SU-DHL-6 (cell line): ENCODE measurements around the gene PCP2.

Experiments used
- H2AFZ ChIP-seq: fragments of 200-600 bp; sonication (generic); 2 replicates; pipeline ENCODE4 v1.6.1; 2014; ENCODE audit warnings: low read depth, mild to moderate bottlenecking, moderate library complexity, mixed read lengths, antibody characterized with exemption, low read length; ENCODE audit not compliant: severe bottlenecking
- H3F3A ChIP-seq: fragments of 200-600 bp; shearing (Covaris generic); 2 replicates; pipeline ENCODE4 v1.6.0; 2016; ENCODE audit warnings: antibody characterized with exemption, mild to moderate bottlenecking; ENCODE audit not compliant: insufficient read depth
- H3K27ac ChIP-seq: fragments of 200-600 bp; sonication (generic); 2 replicates; pipeline ENCODE4 v1.5.1; 2016; ENCODE audit warnings: low read depth, mild to moderate bottlenecking, low read length, moderate library complexity, mixed read lengths
- H3K27me3 ChIP-seq: fragments of 200-600 bp; sonication (generic), shearing (Covaris generic); 2 replicates; pipeline ENCODE4 v1.6.0; 2014; ENCODE audit warnings: mild to moderate bottlenecking, low read length
- H3K36me3 ChIP-seq: fragments of 200-600 bp; sonication (generic); 2 replicates; pipeline ENCODE4 v1.6.1; 2014; ENCODE audit warnings: mild to moderate bottlenecking, low read length, mixed read lengths
- H3K4me2 ChIP-seq: fragments of 300-600, 200-600 bp; shearing (Covaris generic), sonication (generic); 2 replicates; pipeline ENCODE4 v1.6.0; 2014; ENCODE audit warnings: low read length, low read depth, mild to moderate bottlenecking; ENCODE audit not compliant: poor library complexity, severe bottlenecking
- H3K4me3 ChIP-seq: fragments of 200-600 bp; sonication (generic); 2 replicates; pipeline ENCODE4 v1.5.1; 2014; ENCODE audit warnings: antibody characterized with exemption, low read length, mild to moderate bottlenecking, mixed read lengths; ENCODE audit not compliant: insufficient read depth, poor library complexity, severe bottlenecking
- H3K79me2 ChIP-seq: fragments of 200-600 bp; sonication (generic); 2 replicates; pipeline ENCODE4 v1.6.1; 2014; ENCODE audit warnings: mild to moderate bottlenecking, low read length, moderate library complexity; ENCODE audit not compliant: insufficient read depth
- H3K9ac ChIP-seq: fragments of 200-600 bp; sonication (generic); 2 replicates; pipeline ENCODE4 v1.7.0; 2014; ENCODE audit warnings: mild to moderate bottlenecking, low read length
- H3K9me2 ChIP-seq: fragments of 200-600 bp; sonication (generic); replicated peaks from 2 replicates; pipeline ENCODE4 v1.6.1; 2014; ENCODE audit warnings: low read length; ENCODE audit not compliant: insufficient read depth
- H3K9me3 ChIP-seq: fragments of 200-600 bp; sonication (generic); 2 replicates; pipeline ENCODE4 v1.6.1; 2014; ENCODE audit warnings: low read length, mixed read lengths; ENCODE audit not compliant: insufficient read depth
- H4K20me1 ChIP-seq: fragments of 200-600 bp; sonication (generic); 2 replicates; pipeline ENCODE4 v1.6.1; 2014; ENCODE audit warnings: low read depth, mild to moderate bottlenecking, antibody characterized with exemption, low read length, moderate library complexity, mixed read lengths
- EZH2phosphoT487 ChIP-seq: fragments of 200-600 bp; sonication (generic), shearing (Covaris generic); conservative IDR thresholded peaks from 2 replicates; pipeline ENCODE4 v1.6.1; 2018; ENCODE audit warnings: mild to moderate bottlenecking, antibody characterized with exemption, low read length, moderate library complexity, mixed read lengths
- TF ChIP-seq, protein P1 (sequence below): fragments of 200-600 bp; sonication (generic); IDR thresholded peaks from one replicate; pipeline ENCODE4 v1.5.1; 2017; ENCODE audit warnings: antibody characterized with exemption, mild to moderate bottlenecking, low read length, moderate library complexity; ENCODE audit not compliant: insufficient read depth, poor library complexity, severe bottlenecking

Gene PCP2

DNA sequence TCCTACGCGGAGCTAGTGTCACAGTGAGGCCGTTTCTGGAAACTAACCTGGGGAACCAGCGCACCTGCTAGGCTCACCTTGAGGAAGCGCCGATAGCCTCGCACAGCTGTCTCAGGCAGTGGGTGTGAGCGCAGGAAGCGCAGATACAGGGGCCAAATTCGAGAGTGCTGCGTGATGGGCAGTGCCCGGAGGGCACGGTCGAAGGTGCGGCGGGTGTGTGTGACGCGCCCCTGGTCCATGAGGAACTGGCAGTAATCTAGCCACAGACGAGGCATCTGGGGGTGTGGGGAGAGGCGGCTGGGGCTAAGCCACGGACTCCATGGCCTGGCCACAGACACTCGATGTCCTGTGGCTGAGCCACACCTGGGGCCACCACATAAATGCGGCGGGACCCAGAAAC lies 6.4 kb downstream of the PCP2 start:
- no peak overlapping the region for H3K4me2 ChIP-seq
- H3K9me2 ChIP-seq = no peaks in the 10 kb centered on the region
- H3F3A ChIP-seq = no peaks in the 10 kb centered on the region
- no peak overlapping the region for H3K4me3 ChIP-seq
- no peaks in the 10 kb centered on the region for H3K9me3 ChIP-seq
- no peaks in the 10 kb centered on the region for H3K36me3 ChIP-seq
- TF ChIP-seq, protein P1, sequence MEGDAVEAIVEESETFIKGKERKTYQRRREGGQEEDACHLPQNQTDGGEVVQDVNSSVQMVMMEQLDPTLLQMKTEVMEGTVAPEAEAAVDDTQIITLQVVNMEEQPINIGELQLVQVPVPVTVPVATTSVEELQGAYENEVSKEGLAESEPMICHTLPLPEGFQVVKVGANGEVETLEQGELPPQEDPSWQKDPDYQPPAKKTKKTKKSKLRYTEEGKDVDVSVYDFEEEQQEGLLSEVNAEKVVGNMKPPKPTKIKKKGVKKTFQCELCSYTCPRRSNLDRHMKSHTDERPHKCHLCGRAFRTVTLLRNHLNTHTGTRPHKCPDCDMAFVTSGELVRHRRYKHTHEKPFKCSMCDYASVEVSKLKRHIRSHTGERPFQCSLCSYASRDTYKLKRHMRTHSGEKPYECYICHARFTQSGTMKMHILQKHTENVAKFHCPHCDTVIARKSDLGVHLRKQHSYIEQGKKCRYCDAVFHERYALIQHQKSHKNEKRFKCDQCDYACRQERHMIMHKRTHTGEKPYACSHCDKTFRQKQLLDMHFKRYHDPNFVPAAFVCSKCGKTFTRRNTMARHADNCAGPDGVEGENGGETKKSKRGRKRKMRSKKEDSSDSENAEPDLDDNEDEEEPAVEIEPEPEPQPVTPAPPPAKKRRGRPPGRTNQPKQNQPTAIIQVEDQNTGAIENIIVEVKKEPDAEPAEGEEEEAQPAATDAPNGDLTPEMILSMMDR = no peak
- no peak for TF ChIP-seq EZH2phosphoT487
- H3K27me3 ChIP-seq = no peaks in the 10 kb centered on the region
- no peak overlapping the region for H2AFZ ChIP-seq
- peaks cover 42% of the 10 kb centered on the region for H3K79me2 ChIP-seq
- H3K9ac ChIP-seq = no peak overlapping the region
- H4K20me1 ChIP-seq = no peaks in the 10 kb centered on the region
- no peak overlapping the region for H3K27ac ChIP-seq

DNA sequence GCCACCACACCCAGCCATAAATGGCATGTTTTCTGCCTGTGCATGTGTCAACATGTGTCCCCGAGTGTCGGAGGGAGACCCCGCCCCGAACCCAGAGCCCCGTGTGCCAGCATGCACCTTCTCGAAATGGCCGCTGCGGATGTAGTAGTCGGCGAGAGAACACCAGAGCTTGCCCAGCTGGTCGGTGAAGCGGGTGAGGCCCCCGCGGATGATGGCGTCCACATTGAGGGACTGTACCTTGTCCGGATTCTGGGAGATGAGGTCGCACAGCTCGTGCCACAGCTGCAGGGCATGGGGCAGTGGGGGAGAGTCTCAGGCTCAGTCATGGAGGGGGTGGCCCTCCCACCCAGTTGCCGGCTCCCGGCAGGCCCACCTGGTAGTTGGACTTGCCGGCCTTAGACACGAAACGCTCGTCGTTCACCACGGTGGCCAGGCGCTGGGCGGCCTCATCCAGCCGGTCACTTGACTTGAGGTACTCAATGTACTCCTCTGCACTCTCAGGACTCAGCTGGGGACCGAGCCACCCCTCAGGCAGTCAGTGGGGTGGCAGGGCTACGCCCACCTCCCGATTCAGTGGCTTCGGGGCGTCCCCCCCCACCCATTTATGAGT lies 7.7 kb downstream of the PCP2 start:
- no peaks in the 10 kb centered on the region for H3K36me3 ChIP-seq
- H4K20me1 ChIP-seq = no peaks in the 10 kb centered on the region

DNA sequence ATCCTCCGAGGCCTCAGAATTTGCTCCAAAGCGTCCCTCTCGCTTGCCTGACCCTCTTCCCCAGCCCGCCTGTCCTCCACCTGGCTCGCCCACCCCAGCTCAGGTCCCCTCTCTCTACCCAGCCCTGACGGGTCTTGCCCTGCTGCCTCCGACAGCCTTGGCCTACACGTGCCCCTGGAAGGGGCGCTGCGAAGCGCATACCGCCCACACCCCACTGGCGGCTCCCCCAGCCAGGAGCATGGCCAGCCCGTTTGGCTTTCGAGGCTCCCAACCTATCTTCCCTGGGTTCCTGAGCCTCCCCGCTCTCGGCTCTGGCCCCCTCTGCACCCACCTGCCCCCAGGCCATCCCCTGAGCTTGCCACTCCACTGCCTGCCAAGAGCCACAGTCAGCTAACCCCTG lies 8.7 kb downstream of the PCP2 start:
- no peaks in the 10 kb centered on the region for H3K36me3 ChIP-seq
- no peak overlapping the region for H3K4me3 ChIP-seq

More for the DNA sequence above, 7.7 kb downstream of the PCP2 start:
- H3K9me3 ChIP-seq = no peaks in the 10 kb centered on the region
- no peak overlapping the region for H3K4me3 ChIP-seq
- TF ChIP-seq, protein P1 = no peak
- no peak for TF ChIP-seq EZH2phosphoT487
- H3K27me3 ChIP-seq = no peaks in the 10 kb centered on the region
- H3K27ac ChIP-seq = no peak overlapping the region
- no peak overlapping the region for H3K9ac ChIP-seq
- H2AFZ ChIP-seq = no peak overlapping the region
- H3F3A ChIP-seq = no peaks in the 10 kb centered on the region
- H3K79me2 ChIP-seq = peaks cover 41% of the 10 kb centered on the region
- no peaks in the 10 kb centered on the region for H3K9me2 ChIP-seq
- no peak overlapping the region for H3K4me2 ChIP-seq

More for the DNA sequence above, 8.7 kb downstream of the PCP2 start:
- H3F3A ChIP-seq = no peaks in the 10 kb centered on the region
- H3K79me2 ChIP-seq = peaks cover 31% of the 10 kb centered on the region
- no peak for TF ChIP-seq EZH2phosphoT487
- TF ChIP-seq, protein P1 = no peak
- no peak overlapping the region for H3K9ac ChIP-seq
- H4K20me1 ChIP-seq = no peaks in the 10 kb centered on the region
- no peaks in the 10 kb centered on the region for H3K27me3 ChIP-seq
- H3K9me2 ChIP-seq = no peaks in the 10 kb centered on the region
- no peak overlapping the region for H3K4me2 ChIP-seq
- no peak overlapping the region for H3K27ac ChIP-seq
- H2AFZ ChIP-seq = no peak overlapping the region
- H3K9me3 ChIP-seq = no peaks in the 10 kb centered on the region
